SK-N-SH (cell line): ENCODE results near the gene RAB3C. TPM values are rescaled to one million over a fixed set of nuclear protein-coding genes. Genes with fewer than 3 reads are reported as not detected.
"Not testable (repeated sequence)": the region's sequence is repeated elsewhere in the genome, so short reads cannot be mapped to it uniquely, and the experiment has no call there.

Experiments used
- CTCF ChIA-PET: fragments of 300-600, 350-600 bp; formaldehyde crosslinking; extraction: SDS; loops from one replicate; lab custom pipeline; 2021; lab: Yijun Ruan, JAX
- POLR2A ChIA-PET: fragments of 350-600 bp; sonication (Branson Sonifier 250); formaldehyde crosslinking; extraction: SDS; loops from one replicate; lab custom pipeline; 2020; ENCODE audit warnings: antibody characterized with exemption, inconsistent platforms; lab: Yijun Ruan, JAX
- DNase-seq: peaks from one replicate; pipeline ENCODE4 v3.0.0; 2012
- H2AFZ ChIP-seq: fragments of 200-600 bp; sonication (generic); 2 replicates; pipeline ENCODE4 v1.8.1; 2016; ENCODE audit warnings: antibody characterized with exemption, mild to moderate bottlenecking, low read depth
- H3F3A ChIP-seq: fragments of 200-600 bp; sonication (generic); replicated peaks from 2 replicates; pipeline ENCODE3; 2016; ENCODE audit warnings: antibody characterized with exemption, mild to moderate bottlenecking; ENCODE audit not compliant: insufficient read depth
- H3K27ac ChIP-seq, 2 experiments: fragments of 200-500 bp in 1 of 2; fragments of 200-600 bp in 1 of 2; sonication (Bioruptor generic) in 1 of 2; sonication (generic), shearing (Covaris generic) in 1 of 2; 2 replicates each; pipeline versions ENCODE4 v1.5.1 to v1.6.1; 2014 to 2016; ENCODE audit warnings: low read depth in 2 of 2, inconsistent platforms in 1 of 2, low read length in 1 of 2, mild to moderate bottlenecking in 1 of 2, mixed read lengths in 1 of 2
- H3K27me3 ChIP-seq: fragments of 200-600 bp; sonication (generic), shearing (Covaris generic); 2 replicates; pipeline ENCODE4 v1.6.1; 2016; ENCODE audit warnings: mixed run types; ENCODE audit not compliant: insufficient read depth
- H3K36me3 ChIP-seq, 2 experiments: fragments of 200-500 bp in 1 of 2; fragments of 200-600 bp in 1 of 2; sonication (Bioruptor generic) in 1 of 2; sonication (generic) in 1 of 2; replicated peaks in 1 of 2; 2 replicates each; pipeline versions ENCODE3 to v1.5.1; 2014 to 2016; ENCODE audit warnings: low read length in 1 of 2, mild to moderate bottlenecking in 1 of 2; ENCODE audit not compliant: insufficient read depth in 2 of 2, control insufficient read depth in 1 of 2
- H3K4me1 ChIP-seq, 2 experiments: fragments of 200-500 bp in 1 of 2; fragments of 200-600 bp in 1 of 2; sonication (Bioruptor generic) in 1 of 2; sonication (generic), shearing (Covaris generic) in 1 of 2; 2 replicates each; pipeline versions ENCODE4 v1.5.1 to v1.6.1; 2014 to 2016; ENCODE audit warnings: low read depth in 1 of 2, low read length in 1 of 2, mixed run types in 1 of 2; ENCODE audit not compliant: insufficient read depth in 2 of 2, control insufficient read depth in 1 of 2
- H3K4me2 ChIP-seq: fragments of 200-600 bp; sonication (generic), shearing (Covaris generic); 2 replicates; pipeline ENCODE4 v1.6.1; 2017; ENCODE audit warnings: mixed run types
- H3K4me3 ChIP-seq, 2 experiments: fragments of 200-500 bp in 1 of 2; fragments of 200-600 bp in 1 of 2; sonication (Bioruptor generic) in 1 of 2; sonication (generic), shearing (Covaris generic) in 1 of 2; 2 replicates each; pipeline versions ENCODE4 v1.5.1 to v1.8.1; 2014 to 2016; ENCODE audit warnings: low read depth in 2 of 2, inconsistent platforms in 1 of 2, low read length in 1 of 2, mild to moderate bottlenecking in 1 of 2, mixed read lengths in 1 of 2, moderate library complexity in 1 of 2
- H3K79me2 ChIP-seq: fragments of 200-600 bp; sonication (generic); 2 replicates; pipeline ENCODE4 v1.8.1; 2017; ENCODE audit warnings: mild to moderate bottlenecking; ENCODE audit not compliant: insufficient read depth
- H3K9ac ChIP-seq: fragments of 200-600 bp; sonication (generic); 2 replicates; pipeline ENCODE4 v1.6.1; 2017; ENCODE audit warnings: mixed run types
- H3K9me2 ChIP-seq: fragments of 200-600 bp; sonication (generic); 2 replicates; pipeline ENCODE4 v1.6.1; 2017; ENCODE audit warnings: mixed run types
- H3K9me3 ChIP-seq: fragments of 200-600 bp; sonication (generic); 2 replicates; pipeline ENCODE4 v1.6.1; 2017; ENCODE audit warnings: mixed run types, mild to moderate bottlenecking, moderate library complexity
- H4K20me1 ChIP-seq: fragments of 200-600 bp; sonication (generic); 2 replicates; pipeline ENCODE4 v1.6.1; 2017; ENCODE audit warnings: mild to moderate bottlenecking, mixed run types; ENCODE audit not compliant: insufficient read depth
- EP300 ChIP-seq, 2 experiments: IDR thresholded peaks; 2 replicates each; pipeline versions ENCODE4 v1.4.0 to v1.6.1; 2012; ENCODE audit warnings: borderline replicate concordance in 1 of 2, low read depth in 1 of 2, low read length in 1 of 2
- EZH2phosphoT487 ChIP-seq: fragments of 200-600 bp; sonication (generic); IDR thresholded peaks from 2 replicates; pipeline ENCODE4 v1.6.1; 2017; ENCODE audit warnings: low read depth, mixed run types, mild to moderate bottlenecking, antibody characterized with exemption, moderate library complexity, borderline replicate concordance
- FOSL2 ChIP-seq: IDR thresholded peaks from 2 replicates; pipeline ENCODE4 v1.4.0; 2012; ENCODE audit warnings: low read depth, mild to moderate bottlenecking, moderate library complexity, borderline replicate concordance
- FOXM1 ChIP-seq: IDR thresholded peaks from 2 replicates; pipeline ENCODE4 v1.4.0; 2012; ENCODE audit warnings: low read depth, mild to moderate bottlenecking
- MEF2A ChIP-seq: IDR thresholded peaks from 2 replicates; pipeline ENCODE4 v1.4.0; 2012; ENCODE audit warnings: low read depth, borderline replicate concordance
- POLR2AphosphoS5 ChIP-seq: IDR thresholded peaks from 2 replicates; pipeline ENCODE4 v1.6.1; 2012; ENCODE audit warnings: low read depth, low read length
- SMC3 ChIP-seq: IDR thresholded peaks from 2 replicates; pipeline ENCODE4 v1.6.1; 2012; ENCODE audit warnings: low read depth, low read length, improper control_type of control experiment
- TAF1 ChIP-seq: IDR thresholded peaks from 2 replicates; pipeline ENCODE4 v1.6.1; 2012; ENCODE audit warnings: low read depth, mild to moderate bottlenecking, low read length, moderate library complexity, borderline replicate concordance
- TCF12 ChIP-seq: IDR thresholded peaks from 2 replicates; pipeline ENCODE4 v1.4.0; 2012
- TEAD4 ChIP-seq: IDR thresholded peaks from 2 replicates; pipeline ENCODE4 v1.4.0; 2012; ENCODE audit warnings: mild to moderate bottlenecking, borderline replicate concordance; ENCODE audit not compliant: insufficient read depth
- YY1 ChIP-seq: IDR thresholded peaks from 2 replicates; pipeline ENCODE4 v1.4.0; 2012; ENCODE audit warnings: low read depth, mild to moderate bottlenecking
- WGBS: methylation state at CpG from one replicate; pipeline ENCODE4 v1.1.6; 2017; ENCODE audit warnings: low lambda C conversion rate; 5-methylcytosine and 5-hydroxymethylcytosine counted together
- polyA plus RNA-seq, 3 experiments: library from polyadenylated mRNA; depleted of rRNA; stranded (reverse); fragments of >200 nt; gene quantifications; 2 replicates each; pipeline ENCODE4 v1.2.3, GENCODE V29; 2012
- TF ChIP-seq, protein P1 (sequence below): IDR thresholded peaks from 2 replicates; pipeline ENCODE4; 2012
- TF ChIP-seq, protein P2 (sequence below): IDR thresholded peaks from 2 replicates; pipeline ENCODE4 v1.6.1; 2012; ENCODE audit warnings: mild to moderate bottlenecking, low read depth, low read length, moderate library complexity

Gene RAB3C
- polyA plus RNA-seq, 1 of the 3 experiments (the other 2 are of a cell fraction), result 0.03 TPM

DNA sequence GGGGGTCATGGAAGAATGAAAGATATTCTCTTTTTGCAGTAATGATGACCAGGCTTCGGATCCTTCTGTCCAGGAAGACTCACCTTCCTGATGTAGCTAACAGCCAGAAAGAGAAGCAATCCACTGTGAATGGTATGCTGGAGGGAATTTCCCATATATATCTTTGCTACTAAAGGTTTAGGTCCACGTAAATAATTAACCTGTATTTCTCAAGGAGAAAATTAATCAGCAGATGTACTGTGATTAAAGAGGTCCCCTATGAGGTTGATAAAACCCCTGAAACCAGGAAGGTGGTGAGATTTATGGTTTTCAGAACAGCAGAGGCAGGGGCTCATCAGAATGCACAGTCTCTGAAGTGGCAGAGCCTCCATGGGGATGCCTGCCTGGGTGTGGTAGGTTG, 11.4 kb upstream of the RAB3C start:
- no peak overlapping the region for H3K4me3 ChIP-seq
- 16% methylated on average over 2 of the region's 2 CpGs for WGBS
- no peaks in the 10 kb centered on the region for H3F3A ChIP-seq
- no peaks in the 10 kb centered on the region for H4K20me1 ChIP-seq
- no peaks in the 10 kb centered on the region for H3K9me3 ChIP-seq
- no peak overlapping the region for H2AFZ ChIP-seq
- no peak for DNase-seq
- no peaks in the 10 kb centered on the region for H3K4me1 ChIP-seq
- no peak overlapping the region for H3K4me2 ChIP-seq
- H3K27me3 ChIP-seq, result no peaks in the 10 kb centered on the region
- no peaks in the 10 kb centered on the region for H3K36me3 ChIP-seq
- ChIA-PET POLR2A (no interaction called here), CTCF (interaction anchor here (1.6 kb wide), 1 partner anchor 279 kb away, joined by 5 read pairs; no protein-coding TSS in a partner anchor)
- TF ChIP-seq FOSL2, result no peak
- TF ChIP-seq, protein P1, sequence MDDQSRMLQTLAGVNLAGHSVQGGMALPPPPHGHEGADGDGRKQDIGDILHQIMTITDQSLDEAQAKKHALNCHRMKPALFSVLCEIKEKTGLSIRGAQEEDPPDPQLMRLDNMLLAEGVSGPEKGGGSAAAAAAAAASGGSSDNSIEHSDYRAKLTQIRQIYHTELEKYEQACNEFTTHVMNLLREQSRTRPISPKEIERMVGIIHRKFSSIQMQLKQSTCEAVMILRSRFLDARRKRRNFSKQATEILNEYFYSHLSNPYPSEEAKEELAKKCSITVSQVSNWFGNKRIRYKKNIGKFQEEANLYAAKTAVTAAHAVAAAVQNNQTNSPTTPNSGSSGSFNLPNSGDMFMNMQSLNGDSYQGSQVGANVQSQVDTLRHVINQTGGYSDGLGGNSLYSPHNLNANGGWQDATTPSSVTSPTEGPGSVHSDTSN, result no peak
- no peak overlapping the region for H3K27ac ChIP-seq
- no peaks in the 10 kb centered on the region for H3K9me2 ChIP-seq
- H3K79me2 ChIP-seq, result no peaks in the 10 kb centered on the region
- H3K9ac ChIP-seq, result no peak overlapping the region

DNA sequence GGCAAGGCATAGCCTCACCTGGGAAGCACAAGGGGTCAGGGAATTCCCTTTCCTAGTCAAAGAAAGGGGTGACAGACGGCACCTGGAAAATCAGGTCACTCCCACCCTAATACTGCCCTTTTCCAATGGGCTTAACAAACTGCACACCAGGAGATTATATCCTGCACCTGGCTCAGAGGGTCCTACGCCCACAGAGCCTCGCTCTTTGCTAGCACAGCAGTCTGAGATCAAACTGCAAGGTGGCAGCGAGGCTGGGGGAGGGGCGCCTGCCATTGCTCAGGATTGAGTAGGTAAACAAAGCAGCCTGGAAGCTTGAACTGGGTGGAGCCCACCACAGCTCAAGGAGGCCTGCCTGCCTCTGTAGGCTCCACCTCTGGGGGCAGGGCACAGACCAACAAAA, 9.9 kb upstream of the RAB3C start:
- H3K4me1 ChIP-seq, H2AFZ ChIP-seq, H3K27ac ChIP-seq, H3K9me3 ChIP-seq, H3K4me2 ChIP-seq, DNase-seq, H3K4me3 ChIP-seq, H3K27me3 ChIP-seq, H3F3A ChIP-seq, H3K9ac ChIP-seq, CTCF ChIA-PET, H3K9me2 ChIP-seq, H3K36me3 ChIP-seq, H4K20me1 ChIP-seq, H3K79me2 ChIP-seq, POLR2A ChIA-PET: not testable (repeated sequence)
- WGBS, result 31% methylated on average over 4 of the region's 5 CpGs

DNA sequence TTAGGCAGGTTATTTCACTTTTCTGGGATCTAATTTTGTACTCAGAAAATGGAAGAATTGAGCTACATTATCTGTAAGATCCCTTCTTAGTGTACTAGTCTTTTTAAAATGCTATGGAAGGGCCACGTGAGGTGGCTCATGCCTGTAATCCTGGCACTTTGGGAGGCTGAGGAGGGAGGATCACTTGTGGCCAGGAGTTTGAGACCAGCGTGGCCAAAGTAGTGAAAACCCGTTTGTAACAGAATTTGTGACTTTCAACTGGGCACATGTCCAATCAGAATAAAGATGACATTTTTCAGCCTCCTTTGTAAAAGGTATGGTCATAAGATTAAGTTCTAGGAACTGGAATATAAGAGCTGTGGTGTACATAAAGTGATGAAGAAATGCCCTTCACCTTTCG, 3.1 kb upstream of the RAB3C start:
- POLR2A ChIA-PET, result no interaction called here
- WGBS, result 28% methylated on average over 4 of the region's 4 CpGs
- H3F3A ChIP-seq, result no peaks in the 10 kb centered on the region
- CTCF ChIA-PET, result interaction anchor here (0.7 to 2.0 kb wide), 3 partner anchors 81 to 271 kb away, joined by 3 to 10 read pairs (median 3); no protein-coding TSS in a partner anchor
- no peaks in the 10 kb centered on the region for H3K9me2 ChIP-seq
- no peaks in the 10 kb centered on the region for H4K20me1 ChIP-seq
- no peak overlapping the region for H3K4me3 ChIP-seq
- H3K9ac ChIP-seq, result no peak overlapping the region
- H3K36me3 ChIP-seq, result no peaks in the 10 kb centered on the region
- TF ChIP-seq, protein P2, sequence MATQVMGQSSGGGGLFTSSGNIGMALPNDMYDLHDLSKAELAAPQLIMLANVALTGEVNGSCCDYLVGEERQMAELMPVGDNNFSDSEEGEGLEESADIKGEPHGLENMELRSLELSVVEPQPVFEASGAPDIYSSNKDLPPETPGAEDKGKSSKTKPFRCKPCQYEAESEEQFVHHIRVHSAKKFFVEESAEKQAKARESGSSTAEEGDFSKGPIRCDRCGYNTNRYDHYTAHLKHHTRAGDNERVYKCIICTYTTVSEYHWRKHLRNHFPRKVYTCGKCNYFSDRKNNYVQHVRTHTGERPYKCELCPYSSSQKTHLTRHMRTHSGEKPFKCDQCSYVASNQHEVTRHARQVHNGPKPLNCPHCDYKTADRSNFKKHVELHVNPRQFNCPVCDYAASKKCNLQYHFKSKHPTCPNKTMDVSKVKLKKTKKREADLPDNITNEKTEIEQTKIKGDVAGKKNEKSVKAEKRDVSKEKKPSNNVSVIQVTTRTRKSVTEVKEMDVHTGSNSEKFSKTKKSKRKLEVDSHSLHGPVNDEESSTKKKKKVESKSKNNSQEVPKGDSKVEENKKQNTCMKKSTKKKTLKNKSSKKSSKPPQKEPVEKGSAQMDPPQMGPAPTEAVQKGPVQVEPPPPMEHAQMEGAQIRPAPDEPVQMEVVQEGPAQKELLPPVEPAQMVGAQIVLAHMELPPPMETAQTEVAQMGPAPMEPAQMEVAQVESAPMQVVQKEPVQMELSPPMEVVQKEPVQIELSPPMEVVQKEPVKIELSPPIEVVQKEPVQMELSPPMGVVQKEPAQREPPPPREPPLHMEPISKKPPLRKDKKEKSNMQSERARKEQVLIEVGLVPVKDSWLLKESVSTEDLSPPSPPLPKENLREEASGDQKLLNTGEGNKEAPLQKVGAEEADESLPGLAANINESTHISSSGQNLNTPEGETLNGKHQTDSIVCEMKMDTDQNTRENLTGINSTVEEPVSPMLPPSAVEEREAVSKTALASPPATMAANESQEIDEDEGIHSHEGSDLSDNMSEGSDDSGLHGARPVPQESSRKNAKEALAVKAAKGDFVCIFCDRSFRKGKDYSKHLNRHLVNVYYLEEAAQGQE, result no peak
- TF ChIP-seq TAF1, result no peak
- TF ChIP-seq TCF12, result no peak
- no peak for TF ChIP-seq EZH2phosphoT487
- no peak for TF ChIP-seq EP300 (IDR thresholded peaks at IDR 0.05; ENCODE audit: borderline replicate concordance in 1 of 2, low read depth in 1 of 2, low read length in 1 of 2)
- no peak for TF ChIP-seq POLR2AphosphoS5
- no peak for TF ChIP-seq YY1
- no peak for TF ChIP-seq MEF2A
- no peak for TF ChIP-seq TEAD4
- TF ChIP-seq SMC3, result no peak
- no peak for TF ChIP-seq FOXM1
- DNase-seq, result no peak
- H3K79me2 ChIP-seq, result no peaks in the 10 kb centered on the region
- no peak overlapping the region for H3K27ac ChIP-seq
- no peak overlapping the region for H3K4me2 ChIP-seq
- H3K9me3 ChIP-seq, result no peaks in the 10 kb centered on the region
- H2AFZ ChIP-seq, result no peak overlapping the region
- peaks cover 0 to 3% of the 10 kb centered on the region in 2 experiments; a peak in 2 of 4 replicates for H3K4me1 ChIP-seq
- 0 out of 2 replicates have a peak, but pooled peaks cover 6% of the 10 kb centered on the region for H3K27me3 ChIP-seq
